OCI-LY1 (cell line): ENCODE data around the gene C17orf58.

Experiments
- EZH2 ChIP-seq: fragments of 200-600 bp; sonication (generic), shearing (Covaris generic); IDR thresholded peaks from 2 replicates; pipeline ENCODE4 v1.8.0; 2017; ENCODE audit warnings: borderline replicate concordance, mixed run types, mild to moderate bottlenecking, antibody characterized with exemption, low read length, moderate library complexity, mixed read lengths
- TF ChIP-seq, protein P1 (sequence below): fragments of 200-600 bp; sonication (generic), shearing (Covaris generic); IDR thresholded peaks from 2 replicates; pipeline ENCODE4 v1.5.1; 2017; ENCODE audit warnings: mild to moderate bottlenecking, antibody characterized with exemption, low read length, moderate library complexity, mixed read lengths

DNA sequence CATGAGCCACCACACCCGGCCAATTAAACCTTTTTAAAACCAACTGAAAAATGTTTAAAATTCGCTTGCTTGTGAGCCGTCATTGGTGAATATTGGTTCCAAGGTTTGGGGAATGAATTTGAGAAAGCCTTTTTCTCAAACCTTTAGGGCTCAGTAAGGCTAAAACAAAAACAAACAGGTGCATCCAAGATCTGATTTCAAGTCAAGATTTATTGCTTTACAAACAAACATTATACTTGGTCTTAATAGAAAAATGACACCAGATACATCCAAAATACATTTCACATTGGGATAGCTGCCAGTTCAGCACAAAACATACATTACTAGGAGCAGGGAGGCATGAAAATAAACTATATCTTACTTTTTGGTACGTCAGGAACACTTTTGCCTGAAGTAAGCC is 5.4 kb downstream of the C17orf58 start:
- TF ChIP-seq, protein P1, sequence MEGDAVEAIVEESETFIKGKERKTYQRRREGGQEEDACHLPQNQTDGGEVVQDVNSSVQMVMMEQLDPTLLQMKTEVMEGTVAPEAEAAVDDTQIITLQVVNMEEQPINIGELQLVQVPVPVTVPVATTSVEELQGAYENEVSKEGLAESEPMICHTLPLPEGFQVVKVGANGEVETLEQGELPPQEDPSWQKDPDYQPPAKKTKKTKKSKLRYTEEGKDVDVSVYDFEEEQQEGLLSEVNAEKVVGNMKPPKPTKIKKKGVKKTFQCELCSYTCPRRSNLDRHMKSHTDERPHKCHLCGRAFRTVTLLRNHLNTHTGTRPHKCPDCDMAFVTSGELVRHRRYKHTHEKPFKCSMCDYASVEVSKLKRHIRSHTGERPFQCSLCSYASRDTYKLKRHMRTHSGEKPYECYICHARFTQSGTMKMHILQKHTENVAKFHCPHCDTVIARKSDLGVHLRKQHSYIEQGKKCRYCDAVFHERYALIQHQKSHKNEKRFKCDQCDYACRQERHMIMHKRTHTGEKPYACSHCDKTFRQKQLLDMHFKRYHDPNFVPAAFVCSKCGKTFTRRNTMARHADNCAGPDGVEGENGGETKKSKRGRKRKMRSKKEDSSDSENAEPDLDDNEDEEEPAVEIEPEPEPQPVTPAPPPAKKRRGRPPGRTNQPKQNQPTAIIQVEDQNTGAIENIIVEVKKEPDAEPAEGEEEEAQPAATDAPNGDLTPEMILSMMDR: no peak
- no peak for TF ChIP-seq EZH2
